Endodermal cell (in vitro differentiated cells): ENCODE results near the gene WASHC2C. TPM values are rescaled to one million over a fixed set of nuclear protein-coding genes. Genes with fewer than 3 reads are reported as not detected.
"Not testable (repeated sequence)": the region's sequence is repeated elsewhere in the genome, so short reads cannot be mapped to it uniquely, and the experiment has no call there.

Experiments
- DNase-seq: peaks from one replicate; pipeline ENCODE4 v3.0.0-alpha.2; 2017
- H3K27ac ChIP-seq: 2 replicates; pipeline ENCODE4 v1.5.1; 2013; ENCODE audit warnings: mild to moderate bottlenecking, low read depth, low read length, moderate library complexity
- H3K27me3 ChIP-seq: 2 replicates; pipeline ENCODE4 v1.6.1; 2013; ENCODE audit warnings: mild to moderate bottlenecking, low read length, moderate library complexity; ENCODE audit not compliant: insufficient read depth, control insufficient read depth, poor library complexity, severe bottlenecking
- H3K36me3 ChIP-seq: 2 replicates; pipeline ENCODE4 v1.7.0; 2013; ENCODE audit warnings: mild to moderate bottlenecking, low read length, moderate library complexity; ENCODE audit not compliant: control insufficient read depth, insufficient read depth
- H3K4me1 ChIP-seq: one replicate; pipeline ENCODE4 v1.7.0; 2013; ENCODE audit warnings: low read length; ENCODE audit not compliant: control insufficient read depth, insufficient read depth
- H3K4me3 ChIP-seq: 2 replicates; pipeline ENCODE4 v1.5.1; 2013; ENCODE audit warnings: mild to moderate bottlenecking, low read length, moderate library complexity
- H3K9ac ChIP-seq: 2 replicates; pipeline ENCODE4 v1.6.1; 2013; ENCODE audit warnings: mild to moderate bottlenecking, low read length, moderate library complexity; ENCODE audit not compliant: poor library complexity, severe bottlenecking; ENCODE audit errors: extremely low read depth
- H3K9me3 ChIP-seq: 2 replicates; pipeline ENCODE4 v1.6.1; 2013; ENCODE audit warnings: mild to moderate bottlenecking, low read length, moderate library complexity; ENCODE audit not compliant: control insufficient read depth
- H3K27ac Mint-ChIP-seq: 2 replicates; pipeline ENCODE4 v1.8.0; 2020; ENCODE audit warnings: mixed read lengths
- H3K27me3 Mint-ChIP-seq: 2 replicates; pipeline ENCODE4 v1.8.0; 2021; ENCODE audit warnings: mild to moderate bottlenecking, mixed read lengths; ENCODE audit not compliant: insufficient read depth
- H3K36me3 Mint-ChIP-seq: 2 replicates; pipeline ENCODE4 v1.8.0; 2020; ENCODE audit warnings: low read depth, mixed read lengths
- H3K4me1 Mint-ChIP-seq: 2 replicates; pipeline ENCODE4 v1.8.0; 2020; ENCODE audit warnings: mixed read lengths
- H3K4me3 Mint-ChIP-seq: 2 replicates; pipeline ENCODE4 v1.8.0; 2020; ENCODE audit warnings: mild to moderate bottlenecking, moderate library complexity, mixed read lengths
- H3K9me3 Mint-ChIP-seq: 2 replicates; pipeline ENCODE4 v1.8.0; 2020; ENCODE audit warnings: mild to moderate bottlenecking, mixed read lengths
- CTCF ChIP-seq: fragments of 200-600 bp; sonication (generic); conservative IDR thresholded peaks from 2 replicates; pipeline ENCODE4 v1.5.0; 2021; ENCODE audit warnings: antibody characterized with exemption, mild to moderate bottlenecking
- WGBS, 2 experiments: methylation state at CpG; one replicate each; pipeline versions ENCODE4 v1.1.5 to v1.1.7; 2013; ENCODE audit warnings: missing lambda C conversion rate in 2 of 2, mixed read lengths in 1 of 2; ENCODE audit not compliant: insufficient coverage in 1 of 2, insufficient read length in 1 of 2; 5-methylcytosine and 5-hydroxymethylcytosine counted together
- total RNA-seq, 2 donors: library from RNA; stranded (reverse); fragmentation: NEBNext Ultra II Directional in 1 of 2; extraction: Animal tissue kit (Norgen Biotek cat#: 25700) in 1 of 2; gene quantifications; 2 replicates in 1 of 2; 3 replicates in 1 of 2; pipeline ENCODE4 v1.2.1, GENCODE V29; 2021

The WASHC2C gene
- total RNA-seq, 2 donors from 2014 or later = 38.6 to 53.4 TPM

- no CpG with 5 or more reads among the region's 1 CpG for WGBS, 2 experiments
- H3K4me1 ChIP-seq = not testable (repeated sequence)
These were observed 7.8 kb downstream of the WASHC2C start for GRCh38 chr10:45734867-45735266.

GRCh38 chr10:45741559-45741958, 14.5 kb downstream of the WASHC2C start:
- WGBS, 2 experiments = 96% methylated on average over 7 of the region's 7 CpGs; no CpG with 5 or more reads in 1 of the 2 experiments
- H3K36me3 ChIP-seq, H3K4me3 Mint-ChIP-seq, H3K9me3 Mint-ChIP-seq, H3K9me3 ChIP-seq, H3K27ac Mint-ChIP-seq, H3K27ac ChIP-seq, H3K27me3 ChIP-seq, H3K36me3 Mint-ChIP-seq, H3K4me1 ChIP-seq, H3K4me3 ChIP-seq, H3K4me1 Mint-ChIP-seq, H3K9ac ChIP-seq, H3K27me3 Mint-ChIP-seq, DNase-seq: not testable (repeated sequence)

More at GRCh38 chr10:45734867-45735266, 7.8 kb downstream of the WASHC2C start:
- not testable (repeated sequence) for H3K9ac ChIP-seq, H3K9me3 ChIP-seq, H3K4me1 Mint-ChIP-seq, H3K4me3 ChIP-seq, H3K27ac ChIP-seq, H3K9me3 Mint-ChIP-seq, H3K36me3 Mint-ChIP-seq, H3K4me3 Mint-ChIP-seq, DNase-seq, H3K27ac Mint-ChIP-seq, H3K27me3 Mint-ChIP-seq, H3K36me3 ChIP-seq, H3K27me3 ChIP-seq
- TF ChIP-seq CTCF = peak; percentile 44

GRCh38 chr10:45742014-45742413, 14.9 kb downstream of the WASHC2C start:
- H3K27me3 ChIP-seq, H3K9me3 Mint-ChIP-seq, H3K27ac ChIP-seq, H3K9ac ChIP-seq, DNase-seq, H3K4me1 ChIP-seq, H3K27me3 Mint-ChIP-seq, H3K36me3 ChIP-seq, H3K4me3 ChIP-seq, H3K27ac Mint-ChIP-seq, H3K4me3 Mint-ChIP-seq, H3K4me1 Mint-ChIP-seq, H3K9me3 ChIP-seq: not testable (repeated sequence)
- 96% methylated on average over 3 of the region's 7 CpGs; no CpG with 5 or more reads in 1 of the 2 experiments for WGBS, 2 experiments
- peaks cover 10% of the 10 kb centered on the region for H3K36me3 Mint-ChIP-seq

GRCh38 chr10:45751141-45751540, 24.1 kb downstream of the WASHC2C start:
- H3K9me3 Mint-ChIP-seq, H3K27me3 ChIP-seq, H3K27ac Mint-ChIP-seq, H3K9me3 ChIP-seq, H3K4me1 Mint-ChIP-seq, H3K4me3 ChIP-seq, H3K27ac ChIP-seq, H3K9ac ChIP-seq, H3K4me1 ChIP-seq, H3K27me3 Mint-ChIP-seq, H3K36me3 ChIP-seq, H3K4me3 Mint-ChIP-seq: not testable (repeated sequence)
- H3K36me3 Mint-ChIP-seq = peaks cover 15% of the 10 kb centered on the region
- WGBS, 2 experiments = 89% methylated on average over 1 of the region's 4 CpGs; no CpG with 5 or more reads in 1 of the 2 experiments
- peak; percentile 26 for DNase-seq

GRCh38 chr10:45752210-45752609, 25.1 kb downstream of the WASHC2C start:
- H3K9me3 Mint-ChIP-seq, H3K9ac ChIP-seq, H3K27me3 ChIP-seq, H3K4me3 ChIP-seq, H3K36me3 ChIP-seq, H3K4me1 Mint-ChIP-seq, H3K27ac Mint-ChIP-seq, H3K9me3 ChIP-seq, H3K4me3 Mint-ChIP-seq, H3K27me3 Mint-ChIP-seq, H3K4me1 ChIP-seq, H3K27ac ChIP-seq, DNase-seq: not testable (repeated sequence)
- H3K36me3 Mint-ChIP-seq = peaks cover 12% of the 10 kb centered on the region
- 97% methylated on average over 4 of the region's 5 CpGs; no CpG with 5 or more reads in 1 of the 2 experiments for WGBS, 2 experiments

- H3K27ac Mint-ChIP-seq, H3K27me3 Mint-ChIP-seq: not testable (repeated sequence)
These were observed 27.0 kb downstream of the WASHC2C start for GRCh38 chr10:45753979-45754495.

More at GRCh38 chr10:45753979-45754495, 27.0 kb downstream of the WASHC2C start:
- DNase-seq, H3K36me3 ChIP-seq, H3K9me3 Mint-ChIP-seq, H3K27me3 ChIP-seq, H3K4me3 Mint-ChIP-seq, H3K4me1 Mint-ChIP-seq, H3K4me3 ChIP-seq, H3K9ac ChIP-seq, H3K4me1 ChIP-seq, H3K9me3 ChIP-seq, H3K27ac ChIP-seq: not testable (repeated sequence)
- 97 to 100% methylated on average over 2 to 5 of the region's 7 CpGs for WGBS, 2 experiments
- peaks cover 22% of the 10 kb centered on the region for H3K36me3 Mint-ChIP-seq
